Measurements from ENCODE around the gene METTL27.
"Not testable (repeated sequence)": the region's sequence is repeated elsewhere in the genome, so short reads cannot be mapped to it uniquely, and the experiment has no call there.

GRCh38 chr7:73821597-73822285 is 20.6 kb downstream of the METTL27 start:
- TF ChIP-seq CTCF, POLR2A, POLR2AphosphoS5 (IDR thresholded peaks at IDR 0.05): not testable (repeated sequence)
